ENCODE measurements around the gene SCRN3. TPM values are rescaled to one million over a fixed set of nuclear protein-coding genes. Genes with fewer than 3 reads are reported as not detected.
"Not testable (repeated sequence)": the region's sequence is repeated elsewhere in the genome, so short reads cannot be mapped to it uniquely, and the experiment has no call there.

The SCRN3 gene
- total and polyA plus RNA-seq, 3 donors from 2014 or later: 18.3 to 29.1 (median 20.2) TPM

GRCh38 chr2:174403628-174404027, 8.1 kb downstream of the SCRN3 start:
- Histone ChIP-seq H3K4me3 (no peak overlapping the region), H3K27me3 (no peaks in the 10 kb centered on the region), H3K27ac (no peak overlapping the region), H3K36me3 (ENCODE audit: low read depth, missing control alignments) (no peaks in the 10 kb centered on the region), H3K9me3 (no peaks in the 10 kb centered on the region), H3K4me1 (no peaks in the 10 kb centered on the region)
- intact Hi-C loops (cut with DNase I; ENCODE audit: low total_unique reads): no loop called here
- no peak for DNase-seq
- TF ChIP-seq, protein P1, sequence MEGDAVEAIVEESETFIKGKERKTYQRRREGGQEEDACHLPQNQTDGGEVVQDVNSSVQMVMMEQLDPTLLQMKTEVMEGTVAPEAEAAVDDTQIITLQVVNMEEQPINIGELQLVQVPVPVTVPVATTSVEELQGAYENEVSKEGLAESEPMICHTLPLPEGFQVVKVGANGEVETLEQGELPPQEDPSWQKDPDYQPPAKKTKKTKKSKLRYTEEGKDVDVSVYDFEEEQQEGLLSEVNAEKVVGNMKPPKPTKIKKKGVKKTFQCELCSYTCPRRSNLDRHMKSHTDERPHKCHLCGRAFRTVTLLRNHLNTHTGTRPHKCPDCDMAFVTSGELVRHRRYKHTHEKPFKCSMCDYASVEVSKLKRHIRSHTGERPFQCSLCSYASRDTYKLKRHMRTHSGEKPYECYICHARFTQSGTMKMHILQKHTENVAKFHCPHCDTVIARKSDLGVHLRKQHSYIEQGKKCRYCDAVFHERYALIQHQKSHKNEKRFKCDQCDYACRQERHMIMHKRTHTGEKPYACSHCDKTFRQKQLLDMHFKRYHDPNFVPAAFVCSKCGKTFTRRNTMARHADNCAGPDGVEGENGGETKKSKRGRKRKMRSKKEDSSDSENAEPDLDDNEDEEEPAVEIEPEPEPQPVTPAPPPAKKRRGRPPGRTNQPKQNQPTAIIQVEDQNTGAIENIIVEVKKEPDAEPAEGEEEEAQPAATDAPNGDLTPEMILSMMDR (IDR thresholded peaks at IDR 0.05): no peak
- TF ChIP-seq POLR2A (IDR thresholded peaks at IDR 0.05): no peak

GRCh38 chr2:174410039-174410438, 14.5 kb downstream of the SCRN3 start:
- H3K36me3 ChIP-seq (ENCODE audit: low read depth, missing control alignments); intact Hi-C loops (cut with DNase I; ENCODE audit: low total_unique reads); H3K4me1 ChIP-seq; DNase-seq; H3K27ac ChIP-seq; H3K4me3 ChIP-seq; H3K27me3 ChIP-seq; H3K9me3 ChIP-seq: not testable (repeated sequence)
- 78 to 100% methylated on average over 3 to 16 of the region's 31 CpGs for WGBS, 2 donors

GRCh38 chr2:174412256-174412655, 16.7 kb downstream of the SCRN3 start:
- intact Hi-C loops (cut with DNase I; ENCODE audit: low total_unique reads): no loop called here
- Histone ChIP-seq H3K36me3 (ENCODE audit: low read depth, missing control alignments) (no peaks in the 10 kb centered on the region), H3K9me3 (no peaks in the 10 kb centered on the region)

DNA sequence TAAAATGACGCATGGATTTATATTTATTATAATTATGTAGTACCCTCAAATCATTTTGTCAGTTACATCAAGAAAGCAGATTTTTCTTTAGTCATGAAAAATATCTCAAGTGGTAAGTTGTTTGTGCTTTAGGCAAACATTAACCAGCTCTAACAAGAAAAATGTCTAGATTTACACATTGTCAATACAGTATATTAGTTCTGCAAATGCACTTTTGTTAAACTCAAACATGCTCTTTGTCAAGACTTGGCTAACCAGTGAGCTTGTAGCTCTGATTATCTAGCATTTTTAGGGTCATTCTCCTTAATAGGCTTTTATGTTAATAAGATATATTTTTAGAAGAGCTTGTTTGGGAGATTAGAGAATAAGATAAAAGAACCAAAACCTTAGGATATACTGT, 32.7 kb downstream of the SCRN3 start:
- H3K27ac ChIP-seq: no peak overlapping the region
- no peak overlapping the region for H3K4me3 ChIP-seq
- H3K4me1 ChIP-seq: no peaks in the 10 kb centered on the region
- no peak for DNase-seq
- 91 to 100% methylated on average over 1 of the region's 1 CpG for WGBS, 2 donors
- TF ChIP-seq, protein P1 (IDR thresholded peaks at IDR 0.05): no peak
- TF ChIP-seq POLR2A (IDR thresholded peaks at IDR 0.05): no peak
- H3K27me3 ChIP-seq: no peaks in the 10 kb centered on the region
- intact Hi-C loops (cut with DNase I; ENCODE audit: low total_unique reads): no loop called here
- no peaks in the 10 kb centered on the region for H3K36me3 ChIP-seq (ENCODE audit: low read depth, missing control alignments)
- H3K9me3 ChIP-seq: no peaks in the 10 kb centered on the region

More at GRCh38 chr2:174412256-174412655, 16.7 kb downstream of the SCRN3 start:
- Histone ChIP-seq H3K4me3 (no peak overlapping the region), H3K27me3 (no peaks in the 10 kb centered on the region), H3K4me1 (no peaks in the 10 kb centered on the region), H3K27ac (no peak overlapping the region)
- DNase-seq: no peak
- TF ChIP-seq, protein P1 (IDR thresholded peaks at IDR 0.05): no peak
- no peak for TF ChIP-seq POLR2A (IDR thresholded peaks at IDR 0.05)

DNA sequence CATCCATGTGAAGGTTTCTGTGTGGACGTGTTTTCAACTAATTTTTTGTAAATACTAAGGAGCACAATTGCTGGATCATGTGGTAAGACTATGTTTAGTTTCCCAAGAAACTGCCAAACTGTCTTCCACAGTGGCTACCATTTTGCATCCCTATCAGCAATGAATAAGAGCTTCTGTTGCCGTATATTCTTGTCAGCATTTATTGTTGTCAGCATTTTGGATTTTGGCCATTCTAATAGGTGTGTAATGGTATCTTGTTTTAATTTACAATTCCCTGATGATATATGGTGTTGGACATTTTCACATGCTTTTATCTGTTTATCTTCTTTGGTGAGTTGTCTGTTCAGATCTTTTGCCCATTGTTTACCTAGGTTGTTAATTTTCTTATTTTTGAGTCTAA, 34.5 kb downstream of the SCRN3 start:
- Histone ChIP-seq H3K36me3 (ENCODE audit: low read depth, missing control alignments) (no peaks in the 10 kb centered on the region), H3K27me3 (no peaks in the 10 kb centered on the region)
- 94 to 97% methylated on average over 2 of the region's 2 CpGs for WGBS, 2 donors

More for the DNA sequence above, 34.5 kb downstream of the SCRN3 start:
- H3K27ac ChIP-seq: no peak overlapping the region
- H3K4me3 ChIP-seq: no peak overlapping the region
- no peak for DNase-seq
- intact Hi-C loops (cut with DNase I; ENCODE audit: low total_unique reads): no loop called here
- H3K4me1 ChIP-seq: no peaks in the 10 kb centered on the region
- TF ChIP-seq, protein P1 (IDR thresholded peaks at IDR 0.05): no peak
- TF ChIP-seq POLR2A (IDR thresholded peaks at IDR 0.05): no peak
- no peaks in the 10 kb centered on the region for H3K9me3 ChIP-seq
